Coronary artery (tissue), 2 donors: ENCODE measurements around the gene CNDP2.

ENCODE experiments used
- DNase-seq: peaks from one replicate; pipeline ENCODE4 v3.0.0-alpha.2; 2017; ENCODE audit warnings: low spot score
- H3K27ac ChIP-seq, 2 donors: fragments of 200-600 bp; sonication (generic); one replicate each; pipeline ENCODE4 v1.5.1; 2016 to 2019
- H3K4me3 ChIP-seq: fragments of 200-600 bp; sonication (generic); 2 replicates; pipeline ENCODE4 v1.5.1; 2016; ENCODE audit warnings: mild to moderate bottlenecking, moderate library complexity
- TF ChIP-seq, protein P1 (sequence below): fragments of 200-600 bp; sonication (generic); IDR thresholded peaks from one replicate; pipeline ENCODE4 v1.5.1; 2019; ENCODE audit warnings: antibody characterized with exemption

CNDP2 gene

DNA sequence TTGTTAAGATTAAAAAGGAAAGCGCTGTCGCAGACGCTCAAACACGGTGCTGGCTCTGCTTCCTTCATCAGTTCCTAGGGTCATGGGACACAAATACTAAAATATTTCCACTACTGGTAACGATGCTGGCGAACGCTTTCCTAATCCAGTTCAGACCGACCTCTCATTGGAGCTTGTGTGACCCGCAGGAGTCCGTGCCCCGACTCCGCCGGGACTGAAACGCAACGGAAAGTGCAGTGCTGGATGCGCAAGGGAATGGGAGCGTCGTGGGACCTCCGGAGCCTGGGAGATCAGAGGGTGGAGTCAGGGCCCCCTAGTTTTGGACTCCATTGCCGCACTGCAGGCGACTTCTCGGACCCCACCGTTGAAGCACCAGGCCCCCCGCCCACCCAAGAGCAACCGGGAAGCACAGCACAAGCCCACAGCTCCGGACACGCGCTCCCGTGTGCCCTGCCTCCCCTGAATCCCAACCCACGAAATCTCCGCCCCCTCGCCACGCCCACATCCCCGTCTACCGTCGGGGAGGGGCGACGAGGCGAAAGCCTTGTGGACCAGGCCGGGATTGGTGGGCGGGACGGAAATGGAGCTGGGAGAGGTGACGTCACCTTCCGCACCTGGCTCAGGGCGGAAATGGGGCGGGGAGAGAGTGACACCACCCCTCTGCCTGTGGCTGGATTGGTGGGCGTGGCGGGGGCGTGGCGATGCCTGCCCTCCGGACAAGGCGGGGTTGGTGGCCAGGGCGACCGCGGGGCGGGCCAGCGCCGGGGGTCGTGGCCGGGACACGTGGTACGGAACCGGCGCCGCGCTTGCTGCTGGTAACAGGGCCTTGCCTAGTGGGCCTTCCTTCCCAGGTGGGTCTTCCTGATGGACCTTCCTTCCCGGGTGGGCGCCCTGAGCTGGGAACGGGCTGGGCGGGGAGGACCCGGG lies at the start of gene CNDP2:
Gene CNDP2, plus strand, starts transcription at position 783 of the 927 bp plus-strand sequence. CDS start 3,611 bp downstream, outside the sequence.
- TF ChIP-seq, protein P1, sequence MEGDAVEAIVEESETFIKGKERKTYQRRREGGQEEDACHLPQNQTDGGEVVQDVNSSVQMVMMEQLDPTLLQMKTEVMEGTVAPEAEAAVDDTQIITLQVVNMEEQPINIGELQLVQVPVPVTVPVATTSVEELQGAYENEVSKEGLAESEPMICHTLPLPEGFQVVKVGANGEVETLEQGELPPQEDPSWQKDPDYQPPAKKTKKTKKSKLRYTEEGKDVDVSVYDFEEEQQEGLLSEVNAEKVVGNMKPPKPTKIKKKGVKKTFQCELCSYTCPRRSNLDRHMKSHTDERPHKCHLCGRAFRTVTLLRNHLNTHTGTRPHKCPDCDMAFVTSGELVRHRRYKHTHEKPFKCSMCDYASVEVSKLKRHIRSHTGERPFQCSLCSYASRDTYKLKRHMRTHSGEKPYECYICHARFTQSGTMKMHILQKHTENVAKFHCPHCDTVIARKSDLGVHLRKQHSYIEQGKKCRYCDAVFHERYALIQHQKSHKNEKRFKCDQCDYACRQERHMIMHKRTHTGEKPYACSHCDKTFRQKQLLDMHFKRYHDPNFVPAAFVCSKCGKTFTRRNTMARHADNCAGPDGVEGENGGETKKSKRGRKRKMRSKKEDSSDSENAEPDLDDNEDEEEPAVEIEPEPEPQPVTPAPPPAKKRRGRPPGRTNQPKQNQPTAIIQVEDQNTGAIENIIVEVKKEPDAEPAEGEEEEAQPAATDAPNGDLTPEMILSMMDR, result no peak
- peak within 1 kb of the TSS; percentile 81 for H3K4me3 ChIP-seq
- peak; percentile 100 for DNase-seq
- peak within 1 kb of the TSS; percentile 82 to 91 for H3K27ac ChIP-seq

DNA sequence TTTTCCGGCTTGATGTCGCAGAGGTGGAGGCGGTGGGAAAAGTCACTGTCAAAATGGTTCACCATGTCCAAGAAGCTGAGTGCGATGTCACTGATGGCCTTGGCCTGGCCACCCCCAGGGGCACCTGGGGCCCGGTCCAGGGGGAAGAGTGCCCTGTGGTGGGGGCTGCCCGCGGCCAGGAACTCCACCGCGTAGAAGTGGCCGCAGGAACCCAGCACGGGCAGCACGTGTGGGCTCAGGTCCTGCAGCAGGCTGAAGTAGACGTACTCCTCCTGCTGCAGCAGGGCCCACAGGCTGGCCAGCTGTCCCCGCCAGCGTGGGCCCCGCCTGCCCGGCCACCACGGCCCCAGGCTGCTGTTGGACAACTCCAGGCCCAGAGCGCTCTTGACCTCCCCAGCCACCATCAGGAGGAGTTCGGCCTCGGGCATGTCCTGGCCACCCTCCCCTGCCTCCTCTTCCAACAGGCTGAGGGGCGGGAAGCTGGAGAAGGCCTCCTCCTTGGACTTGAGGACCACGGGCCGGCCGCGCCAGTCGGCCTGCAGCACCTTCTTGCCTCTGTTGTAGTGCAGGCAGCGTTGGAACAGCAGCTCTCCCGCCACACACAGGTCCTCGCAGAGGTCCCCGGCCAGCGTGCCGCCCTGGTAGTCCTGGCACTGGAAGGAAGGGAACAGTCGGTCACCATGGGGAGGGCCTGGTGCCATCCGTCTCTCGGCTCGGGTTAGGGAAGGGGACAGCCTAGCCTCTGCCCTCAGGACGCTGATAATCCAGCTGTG lies 49.3 kb upstream of the CNDP2 start:
- Histone ChIP-seq H3K4me3 (no peak overlapping the region), H3K27ac (no peak overlapping the region)
- DNase-seq, result no peak
- TF ChIP-seq, protein P1, result no peak

DNA sequence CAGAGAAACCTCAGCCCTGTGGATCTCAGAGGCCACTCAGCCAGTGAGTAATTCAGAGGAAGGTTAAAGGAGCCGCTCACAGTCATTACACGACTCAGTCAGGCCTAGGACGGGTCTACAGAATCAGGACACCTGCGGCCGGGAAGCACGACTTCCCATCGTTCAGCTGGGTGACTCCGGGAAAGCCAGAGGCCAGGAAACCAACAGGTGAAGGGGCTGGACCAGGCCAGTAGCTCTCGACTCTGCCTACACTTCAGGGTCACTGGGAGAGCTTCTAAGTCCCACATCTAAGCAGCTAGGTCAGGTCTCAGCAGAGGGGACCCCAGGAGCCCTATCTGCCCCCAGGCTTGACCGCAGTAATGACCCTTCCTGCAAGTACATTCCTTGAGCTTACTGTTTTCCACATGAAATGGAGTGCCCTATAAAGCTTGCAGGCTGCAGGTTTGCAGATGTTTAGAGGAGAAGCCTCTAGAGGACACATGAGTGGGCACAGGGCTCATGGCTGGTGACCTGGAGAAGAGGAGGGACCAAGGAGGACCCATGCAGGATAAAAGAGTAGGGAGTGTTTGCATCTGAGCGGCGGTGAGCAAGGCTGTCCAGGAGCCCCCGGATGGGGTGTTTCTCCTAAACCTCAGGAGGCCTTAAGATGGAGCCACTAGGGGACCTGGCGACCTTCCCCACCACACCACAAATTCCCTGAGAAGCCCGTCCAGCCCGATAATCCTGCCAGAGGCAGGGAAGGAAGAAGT lies 48.6 kb upstream of the CNDP2 start:
- TF ChIP-seq, protein P1, result no peak
- H3K27ac ChIP-seq, result no peak overlapping the region
- DNase-seq, result no peak
- no peak overlapping the region for H3K4me3 ChIP-seq

DNA sequence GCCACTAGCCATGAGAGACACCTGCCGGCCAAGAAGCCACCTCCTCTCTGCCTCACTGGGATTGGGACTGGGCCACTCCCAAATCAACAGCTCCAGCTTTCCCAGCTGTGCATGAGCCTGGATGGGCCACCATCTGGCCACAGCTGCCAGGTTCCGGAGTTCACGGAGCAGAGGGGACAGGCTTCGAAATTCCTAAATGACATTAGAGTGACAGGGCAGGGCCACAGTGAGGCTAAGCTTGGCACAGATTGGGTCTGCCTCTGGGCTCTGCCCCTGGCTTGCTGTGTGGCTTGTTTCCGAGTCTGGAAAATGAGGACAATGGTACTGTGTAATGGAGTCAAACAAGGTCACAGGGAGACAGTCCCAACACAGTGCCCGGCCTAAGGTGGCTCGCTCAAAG lies 45.5 kb upstream of the CNDP2 start:
- no peak for DNase-seq
- no peak overlapping the region for H3K27ac ChIP-seq
- TF ChIP-seq, protein P1, result no peak
- no peak overlapping the region for H3K4me3 ChIP-seq

DNA sequence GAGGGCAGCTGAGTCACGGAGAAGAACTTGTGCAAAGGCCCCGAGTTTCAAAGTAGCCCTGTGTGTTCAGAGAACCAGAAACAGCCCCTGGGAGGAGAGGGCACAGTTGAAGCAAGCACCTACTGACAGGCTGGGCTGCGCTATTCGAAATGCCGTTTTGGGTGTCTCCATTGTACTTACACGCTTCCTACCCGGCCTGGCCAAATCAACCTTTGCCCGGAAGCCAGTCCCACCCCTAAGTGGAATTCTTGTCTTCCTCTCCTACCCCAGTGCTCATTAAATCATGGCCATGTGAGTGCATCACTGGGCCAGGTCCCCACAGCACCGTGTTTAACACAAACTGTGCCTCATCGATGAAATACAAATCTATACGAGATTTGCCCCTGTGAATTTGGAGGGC lies 45.0 kb upstream of the CNDP2 start:
- Histone ChIP-seq H3K4me3 (no peak overlapping the region), H3K27ac (no peak overlapping the region)
- no peak for DNase-seq
- TF ChIP-seq, protein P1, result no peak

DNA sequence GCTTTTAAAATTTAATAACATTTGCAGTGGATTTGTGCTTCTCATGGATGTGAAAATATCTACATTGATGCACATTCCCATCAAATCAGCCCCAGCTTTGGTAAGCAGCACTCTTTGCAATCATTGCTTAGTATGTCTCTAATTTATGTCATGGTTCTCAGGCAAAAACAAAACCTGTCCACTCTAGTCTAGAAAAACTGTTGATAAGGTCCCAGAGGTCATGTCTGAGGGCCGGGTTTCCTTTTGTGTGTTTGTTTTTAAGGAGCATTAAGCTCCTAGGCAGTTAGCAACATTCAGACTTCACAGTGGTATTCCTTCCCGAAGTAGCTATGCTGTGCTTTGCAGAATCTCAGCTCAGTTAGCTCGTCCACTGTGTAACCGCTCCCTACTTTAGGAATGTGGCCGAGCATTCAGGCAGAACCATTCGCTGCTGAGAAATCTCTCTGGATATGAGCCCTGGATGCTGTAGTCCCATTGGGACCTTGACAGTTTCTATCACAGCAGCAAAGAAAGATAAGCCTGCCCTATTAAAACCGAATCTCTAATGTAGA lies 43.1 kb upstream of the CNDP2 start:
- H3K4me3 ChIP-seq, result no peak overlapping the region
- TF ChIP-seq, protein P1, result no peak
- no peak for DNase-seq
- no peak overlapping the region for H3K27ac ChIP-seq
